ENCODE measurements around the gene BEX3. TPM values are rescaled to one million over a fixed set of nuclear protein-coding genes. Genes with fewer than 3 reads are reported as not detected.

The BEX3 gene
- total RNA-seq, 4 donors from 2014 or later, result 284 to 491 (median 355) TPM

DNA sequence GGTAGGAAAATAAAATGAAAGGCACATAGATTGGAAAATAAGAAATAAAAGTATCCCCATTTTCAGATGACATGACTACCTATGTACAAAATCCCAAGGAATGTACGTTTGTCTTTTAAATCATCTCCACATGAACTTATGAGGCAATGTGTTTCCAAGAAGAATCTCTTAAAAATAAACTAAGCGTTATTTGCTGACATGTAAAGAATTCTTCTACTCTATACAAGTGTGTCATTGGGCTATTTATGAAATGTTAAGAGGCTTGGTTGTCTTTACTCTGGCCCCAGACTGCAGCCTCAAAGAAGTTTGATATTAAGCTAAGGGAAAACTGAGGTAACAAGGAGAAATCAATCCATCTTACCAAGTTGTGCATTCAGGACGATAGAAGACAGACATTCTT is 17.1 kb downstream of the BEX3 start:
- intact Hi-C loops (cut with DNase I), result no loop called here
- Histone ChIP-seq H3K27ac (no peak overlapping the region), H3K36me3 (no peaks in the 10 kb centered on the region), H3K4me3 (replicated peaks in 1 of 3) (no peak overlapping the region), H3K4me1 (no peaks in the 10 kb centered on the region), H3K27me3 (no peaks in the 10 kb centered on the region), H3K9me3 (no peaks in the 10 kb centered on the region)
- DNase-seq, result no peak
- no peak for TF ChIP-seq POLR2A (IDR thresholded peaks at IDR 0.05)
- TF ChIP-seq, protein P1, sequence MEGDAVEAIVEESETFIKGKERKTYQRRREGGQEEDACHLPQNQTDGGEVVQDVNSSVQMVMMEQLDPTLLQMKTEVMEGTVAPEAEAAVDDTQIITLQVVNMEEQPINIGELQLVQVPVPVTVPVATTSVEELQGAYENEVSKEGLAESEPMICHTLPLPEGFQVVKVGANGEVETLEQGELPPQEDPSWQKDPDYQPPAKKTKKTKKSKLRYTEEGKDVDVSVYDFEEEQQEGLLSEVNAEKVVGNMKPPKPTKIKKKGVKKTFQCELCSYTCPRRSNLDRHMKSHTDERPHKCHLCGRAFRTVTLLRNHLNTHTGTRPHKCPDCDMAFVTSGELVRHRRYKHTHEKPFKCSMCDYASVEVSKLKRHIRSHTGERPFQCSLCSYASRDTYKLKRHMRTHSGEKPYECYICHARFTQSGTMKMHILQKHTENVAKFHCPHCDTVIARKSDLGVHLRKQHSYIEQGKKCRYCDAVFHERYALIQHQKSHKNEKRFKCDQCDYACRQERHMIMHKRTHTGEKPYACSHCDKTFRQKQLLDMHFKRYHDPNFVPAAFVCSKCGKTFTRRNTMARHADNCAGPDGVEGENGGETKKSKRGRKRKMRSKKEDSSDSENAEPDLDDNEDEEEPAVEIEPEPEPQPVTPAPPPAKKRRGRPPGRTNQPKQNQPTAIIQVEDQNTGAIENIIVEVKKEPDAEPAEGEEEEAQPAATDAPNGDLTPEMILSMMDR (IDR thresholded peaks at IDR 0.05), result no peak
- WGBS, 2 donors, result 85 to 92% methylated on average over 3 of the region's 3 CpGs

- intact Hi-C loops (cut with DNase I), result no loop called here
- Histone ChIP-seq H3K27me3 (no peaks in the 10 kb centered on the region), H3K36me3 (no peaks in the 10 kb centered on the region), H3K9me3 (no peaks in the 10 kb centered on the region), H3K27ac (no peak overlapping the region), H3K4me3 (replicated peaks in 1 of 3) (no peak overlapping the region), H3K4me1 (no peaks in the 10 kb centered on the region)
- no peak for TF ChIP-seq POLR2A (IDR thresholded peaks at IDR 0.05)
- TF ChIP-seq, protein P1 (IDR thresholded peaks at IDR 0.05), result no peak
- 76 to 80% methylated on average over 5 of the region's 5 CpGs for WGBS, 2 donors
- no peak for DNase-seq
These were observed 19.8 kb downstream of the BEX3 start for GRCh38 chrX:103396186-103396585.

- H3K27ac ChIP-seq, result no peak overlapping the region
- H3K27me3 ChIP-seq, result no peaks in the 10 kb centered on the region
- WGBS, 2 donors, result 65 to 100% methylated on average over 1 to 2 of the region's 2 CpGs
- no peaks in the 10 kb centered on the region for H3K9me3 ChIP-seq
- no peaks in the 10 kb centered on the region for H3K4me1 ChIP-seq
- H3K4me3 ChIP-seq (replicated peaks in 1 of 3), result no peak overlapping the region
- TF ChIP-seq, protein P1 (IDR thresholded peaks at IDR 0.05), result no peak
- no peak for TF ChIP-seq POLR2A (IDR thresholded peaks at IDR 0.05)
- intact Hi-C loops (cut with DNase I), result no loop called here
- H3K36me3 ChIP-seq, result no peaks in the 10 kb centered on the region
- no peak for DNase-seq
These were observed 20.3 kb downstream of the BEX3 start for GRCh38 chrX:103396660-103397059.

DNA sequence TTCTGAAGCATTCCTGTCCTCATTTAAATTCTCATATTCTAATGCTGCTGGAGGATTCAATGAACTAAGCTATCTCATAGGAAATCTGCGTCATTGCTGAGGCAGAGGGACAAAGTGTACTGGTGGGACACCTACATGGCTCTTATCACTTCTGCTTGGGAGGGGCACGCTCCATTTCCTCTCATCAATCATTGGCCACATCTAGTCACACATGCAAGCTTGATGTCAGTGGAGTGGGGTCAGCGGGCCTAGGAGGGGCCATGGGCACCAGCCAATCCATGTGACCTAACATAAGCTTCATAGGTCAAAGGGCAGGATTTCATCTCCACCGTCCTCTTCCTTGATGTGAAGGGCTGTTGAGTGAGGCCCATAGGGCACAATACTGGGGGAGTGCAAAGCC is 21.4 kb downstream of the BEX3 start:
- H3K4me3 ChIP-seq (replicated peaks in 1 of 3), result no peak overlapping the region
- no peak overlapping the region for H3K27ac ChIP-seq
- intact Hi-C loops (cut with DNase I), result no loop called here
- no peaks in the 10 kb centered on the region for H3K4me1 ChIP-seq
- H3K27me3 ChIP-seq, result no peaks in the 10 kb centered on the region
- no peaks in the 10 kb centered on the region for H3K36me3 ChIP-seq
- WGBS, 2 donors, result 78 to 82% methylated on average over 2 to 4 of the region's 4 CpGs
- TF ChIP-seq, protein P1 (IDR thresholded peaks at IDR 0.05), result no peak
- no peak for TF ChIP-seq POLR2A (IDR thresholded peaks at IDR 0.05)
- DNase-seq, result no peak
- H3K9me3 ChIP-seq, result no peaks in the 10 kb centered on the region

DNA sequence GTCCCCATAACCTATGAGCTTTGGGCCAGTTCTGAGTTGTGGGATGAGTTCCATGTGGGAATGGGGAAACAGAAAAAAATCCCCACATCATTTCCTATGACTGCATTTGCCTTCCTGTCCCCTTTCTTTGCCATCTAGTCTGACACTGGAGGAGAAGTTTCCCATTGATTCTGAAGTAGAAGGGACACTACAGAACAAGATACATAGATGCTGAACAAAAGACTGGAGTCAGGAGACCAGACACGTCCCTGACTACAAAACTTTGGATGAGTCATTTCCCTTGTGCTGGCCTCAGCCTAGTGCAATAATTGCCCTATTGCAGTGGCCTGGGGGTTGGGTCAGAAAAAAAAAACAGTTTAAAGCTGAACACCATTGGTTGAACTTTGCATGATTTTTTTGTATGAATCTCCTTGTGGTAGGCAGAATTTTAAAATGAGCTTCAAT is 22.1 kb downstream of the BEX3 start:
- Histone ChIP-seq H3K4me1 (no peaks in the 10 kb centered on the region), H3K27me3 (no peaks in the 10 kb centered on the region), H3K4me3 (replicated peaks in 1 of 3) (no peak overlapping the region), H3K9me3 (no peaks in the 10 kb centered on the region), H3K27ac (no peak overlapping the region), H3K36me3 (no peaks in the 10 kb centered on the region)
- TF ChIP-seq POLR2A (IDR thresholded peaks at IDR 0.05), result no peak
- TF ChIP-seq, protein P1 (IDR thresholded peaks at IDR 0.05), result no peak
- intact Hi-C loops (cut with DNase I), result no loop called here
- no peak for DNase-seq
- WGBS, 2 donors, result 36 to 69% methylated on average over 1 of the region's 1 CpG
